ENCODE results near the gene ZDBF2.

- TF ChIP-seq CTCF (IDR thresholded peaks at IDR 0.05) = no peak
- TF ChIP-seq EZH2 (IDR thresholded peaks at IDR 0.05; ENCODE audit: borderline replicate concordance, insufficient read depth, low read depth, low read length, poor library complexity, severe bottlenecking) = no peak
Measured at GRCh38 chr2:206230060-206230762, 44.3 kb upstream of the ZDBF2 start.

All from B cell (primary cell).